K562 (cell line): Measurements from ENCODE around the gene BNC2. TPM values are rescaled to one million over a fixed set of nuclear protein-coding genes. Genes with fewer than 3 reads are reported as not detected.

Experiments used
- ATAC-seq: fragments of 200-7000 bp; cut with Tn5 transposase; 3 replicates; pipeline ENCODE4 v1.9.1; 2020; ENCODE audit warnings: moderate library complexity
- BruUV-seq: library from RNA; stranded (reverse); fragments of 400-500 nt; replicated peaks from 2 replicates; lab custom pipeline; 2021; lab: Mats Ljungman, UMichigan
- CTCF ChIA-PET: fragments of 300-600 bp; formaldehyde crosslinking; extraction: SDS; loops from one replicate; lab custom pipeline; 2021; ENCODE audit warnings: low intra/inter-chr PET ratio; lab: Yijun Ruan, JAX
- POLR2A ChIA-PET: fragments of 300-600, 350-650 bp; sonication (Branson Sonifier 250); formaldehyde crosslinking; extraction: SDS; loops from one replicate; lab custom pipeline; 2021; ENCODE audit warnings: antibody characterized with exemption, inconsistent platforms; lab: Yijun Ruan, JAX
- DNase-seq, 4 experiments: peaks; one replicate each; pipeline versions ENCODE4 v3.0.0 to v3.0.0-alpha.2; 2011 to 2018; ENCODE audit warnings: low spot score in 3 of 4, mixed read lengths in 3 of 4; ENCODE audit errors: extremely low read depth in 1 of 4
- FAIRE-seq: peaks from 2 replicates; lab custom pipeline; 2011; peaks lifted over from hg19 to GRCh38; lab: Jason Lieb, UNC
- H2AFZ ChIP-seq: 2 replicates; pipeline ENCODE4 v1.6.0; 2011; ENCODE audit warnings: low read depth, low read length, control low read depth, inconsistent platforms
- H3K27ac ChIP-seq: fragments of 200-600 bp; 3 replicates; pipeline ENCODE4 v1.8.0; 2011; ENCODE audit warnings: low read depth, mild to moderate bottlenecking, control low read depth, inconsistent platforms, low read length, moderate library complexity, mixed read lengths; ENCODE audit errors: extremely low read depth
- H3K27me3 ChIP-seq, 2 experiments: fragments of 300-600 bp in 1 of 2; 2 replicates in 1 of 2; 3 replicates in 1 of 2; pipeline versions ENCODE4 v1.6.0 to v1.8.0; 2011; ENCODE audit warnings: inconsistent platforms in 2 of 2, low read length in 2 of 2, mild to moderate bottlenecking in 1 of 2, mixed read lengths in 1 of 2, moderate library complexity in 1 of 2; ENCODE audit not compliant: control insufficient read depth in 2 of 2, insufficient read depth in 2 of 2
- H3K36me3 ChIP-seq: fragments of 300-600 bp; 3 replicates; pipeline ENCODE4 v1.8.0; 2011; ENCODE audit warnings: mild to moderate bottlenecking, low read length, inconsistent platforms; ENCODE audit not compliant: control insufficient read depth, insufficient read depth
- H3K4me1 ChIP-seq, 2 experiments: fragments of 200-600 bp in 1 of 2; replicated peaks in 1 of 2; 2 replicates in 1 of 2; 3 replicates in 1 of 2; pipeline versions ENCODE4 v1.5.1 to v1.8.0; 2011; ENCODE audit warnings: inconsistent platforms in 2 of 2, low read length in 2 of 2, mild to moderate bottlenecking in 1 of 2, mixed read lengths in 1 of 2, moderate library complexity in 1 of 2; ENCODE audit not compliant: control insufficient read depth in 2 of 2, insufficient read depth in 2 of 2
- H3K4me2 ChIP-seq: 2 replicates; pipeline ENCODE4 v1.6.1; 2011; ENCODE audit warnings: low read length, control low read depth, inconsistent platforms, mixed read lengths; ENCODE audit not compliant: insufficient read depth
- H3K4me3 ChIP-seq: fragments of 200-600 bp; sonication (generic), shearing (Covaris generic); 2 replicates; pipeline ENCODE4 v1.5.1; 2016; ENCODE audit warnings: control low read depth, inconsistent platforms
- H3K79me2 ChIP-seq: fragments of 200-600 bp; 3 replicates; pipeline ENCODE4 v1.8.0; 2011; ENCODE audit warnings: low read length, inconsistent platforms; ENCODE audit not compliant: control insufficient read depth, insufficient read depth
- H3K9ac ChIP-seq, 2 experiments: 2 replicates each; pipeline versions ENCODE4 v1.6.0 to v1.6.1; 2011; ENCODE audit warnings: low read depth in 2 of 2, low read length in 2 of 2, control low read depth in 1 of 2, inconsistent platforms in 1 of 2, mild to moderate bottlenecking in 1 of 2, mixed read lengths in 1 of 2; ENCODE audit not compliant: insufficient read depth in 1 of 2
- H3K9me1 ChIP-seq: one replicate; pipeline ENCODE4 v1.6.0; 2011; ENCODE audit warnings: inconsistent platforms, mild to moderate bottlenecking, low read length, moderate library complexity; ENCODE audit not compliant: control insufficient read depth, insufficient read depth
- H3K9me3 ChIP-seq: replicated peaks from 2 replicates; pipeline ENCODE4 v1.5.1; 2011; ENCODE audit warnings: low read depth, low read length, inconsistent platforms; ENCODE audit not compliant: control insufficient read depth, insufficient read depth
- H4K20me1 ChIP-seq: replicated peaks from 2 replicates; pipeline ENCODE4 v1.6.1; 2011; ENCODE audit warnings: low read length, inconsistent platforms, mixed read lengths; ENCODE audit not compliant: control insufficient read depth, insufficient read depth
- BACH1 ChIP-seq: fragments of 200-800 bp; sonication (Bioruptor generic); IDR thresholded peaks from 2 replicates; pipeline ENCODE4 v1.6.1; 2016; ENCODE audit warnings: missing genetic modification characterization, missing compliant biosample characterization
- BRD9 ChIP-seq: fragments of 450-650 bp; IDR thresholded peaks from 2 replicates; pipeline ENCODE4 v1.6.1; 2018; ENCODE audit warnings: low read depth; ENCODE audit not compliant: partially characterized antibody
- HDAC1 ChIP-seq, 2 experiments: fragments of 450-650 bp; IDR thresholded peaks; 2 replicates each; pipeline ENCODE4 v1.6.1; 2016 to 2017; ENCODE audit warnings: inconsistent platforms in 1 of 2, mild to moderate bottlenecking in 1 of 2, moderate library complexity in 1 of 2
- KLF13 ChIP-seq: fragments of 450-650 bp; IDR thresholded peaks from 2 replicates; pipeline ENCODE4 v1.6.1; 2016; ENCODE audit warnings: missing genetic modification characterization, low read depth, mild to moderate bottlenecking, missing compliant biosample characterization, moderate library complexity, borderline replicate concordance
- L3MBTL2 ChIP-seq: fragments of 450-650 bp; IDR thresholded peaks from 2 replicates; pipeline ENCODE4 v1.6.1; 2016; ENCODE audit warnings: mild to moderate bottlenecking, moderate library complexity
- MCM2 ChIP-seq: fragments of 450-650 bp; IDR thresholded peaks from 2 replicates; pipeline ENCODE4 v1.6.1; 2017; ENCODE audit warnings: low read depth, mild to moderate bottlenecking
- PHB ChIP-seq: fragments of 250-450 bp; sonication (Bioruptor Pico); IDR thresholded peaks from 2 replicates; pipeline ENCODE4 v1.5.0; 2021
- SMARCC2 ChIP-seq: fragments of 450-650 bp; IDR thresholded peaks from 2 replicates; pipeline ENCODE4 v1.6.1; 2017; ENCODE audit warnings: antibody characterized with exemption, moderate library complexity, mild to moderate bottlenecking, low read depth
- TCF7 ChIP-seq: sonication (generic); IDR thresholded peaks from 2 replicates; pipeline ENCODE4 v1.6.1; 2016; ENCODE audit warnings: antibody characterized with exemption, borderline replicate concordance
- TEAD2 ChIP-seq: fragments of 450-650 bp; IDR thresholded peaks from 2 replicates; pipeline ENCODE4 v1.6.1; 2016; ENCODE audit warnings: missing genetic modification characterization, control low read depth, missing compliant biosample characterization
- THAP7 ChIP-seq: fragments of 250-450 bp; sonication (Bioruptor Pico); IDR thresholded peaks from 2 replicates; pipeline ENCODE4 v1.5.0; 2021
- THRA ChIP-seq: fragments of 450-650 bp; IDR thresholded peaks from 2 replicates; pipeline ENCODE4 v1.6.1; 2017; ENCODE audit warnings: mild to moderate bottlenecking, moderate library complexity
- TRIM28 ChIP-seq: fragments of 450-650 bp; IDR thresholded peaks from 2 replicates; pipeline ENCODE4 v1.6.1; 2017
- U2AF1 ChIP-seq: fragments of 200-400 bp; formaldehyde crosslinking; optimal IDR thresholded peaks from 2 replicates; pipeline ENCODE3; 2017; ENCODE audit warnings: mild to moderate bottlenecking, low read depth, low read length, moderate library complexity
- ZC3H8 ChIP-seq: fragments of 450-650 bp; IDR thresholded peaks from 2 replicates; pipeline ENCODE4 v1.6.1; 2017
- ZNF589 ChIP-seq: fragments of 200-800 bp; sonication (Bioruptor generic); IDR thresholded peaks from 2 replicates; pipeline ENCODE4 v1.6.1; 2016; ENCODE audit warnings: low read depth, missing genetic modification characterization, missing compliant biosample characterization
- ZNF778 ChIP-seq: fragments of 450-650 bp; formaldehyde crosslinking; IDR thresholded peaks from 2 replicates; pipeline ENCODE4 v1.4.0; 2020; ENCODE audit warnings: mild to moderate bottlenecking, moderate library complexity
- ZNF780A ChIP-seq: fragments of 250-450 bp; sonication (Bioruptor Pico); IDR thresholded peaks from 2 replicates; pipeline ENCODE4 v1.5.0; 2021; ENCODE audit warnings: mild to moderate bottlenecking
- WGBS: fragments of 100-300 bp; shearing (Covaris generic); methylation state at CpG from one replicate; pipeline ENCODE4 v1.1.6; 2016; ENCODE audit warnings: low coverage, mixed read lengths; ENCODE audit not compliant: insufficient coverage; ENCODE audit errors: missing lambda C conversion rate; 5-methylcytosine and 5-hydroxymethylcytosine counted together
- in situ Hi-C: fragments of 300-500 bp; cut with MboI; formaldehyde crosslinking; loops from 4 replicates; pipeline ENCODE4 v1.15.0; 2018; ENCODE audit warnings: inconsistent platforms, mixed read lengths
- intact Hi-C: fragments of 100-400 bp; cut with micrococcal nuclease; formaldehyde crosslinking; loops from 2 replicates; pipeline ENCODE4 v1.14.2; 2022
- polyA plus RNA-seq, 8 experiments: library from polyadenylated mRNA; depleted of rRNA in 4 of 8; stranded (reverse) in 5 of 8; unstranded in 3 of 8; fragments of >200 nt; fragmentation: Nextera tagmentation in 2 of 8; fragmentation: Illumina TruSeq in 1 of 8; extraction: Ambion mirVana in 2 of 8; extraction: Trizol in 1 of 8; gene quantifications; 2 replicates each; pipeline versions ENCODE4 v1.2.1 to v1.2.3, GENCODE V29; 2011 to 2014; ENCODE audit warnings: inconsistent platforms in 1 of 8, missing spikeins in 1 of 8
- total RNA-seq, 7 experiments: library from RNA; depleted of rRNA in 6 of 7; stranded (reverse); fragments of >200 nt in 6 of 7; fragmentation: Illumina TruSeq in 2 of 7; extraction: Trizol in 2 of 7; gene quantifications; 2 replicates each; pipeline versions ENCODE4 v1.2.1 to v1.2.3, GENCODE V29; 2011 to 2021; ENCODE audit warnings: low replicate concordance in 1 of 7

Gene BNC2
- total and polyA plus RNA-seq, 9 of the 15 experiments (the other 6 are each of a cell fraction or from before 2014, with no cell fraction given), result not detected

- no peaks in the 10 kb centered on the region for H3K9me3 ChIP-seq
- TF ChIP-seq TCF7 (no peak), THRA (no peak), KLF13 (tag) (no peak), PHB (CRISPR knock-in tag) (no peak), BRD9 (no peak), ZNF780A (no peak), SMARCC2 (no peak), HDAC1 (IDR thresholded peaks at IDR 0.05) (no peak), THAP7 (no peak), U2AF1 (no peak), ZNF778 (CRISPR knock-in tag) (no peak), TRIM28 (no peak), L3MBTL2 (no peak), TEAD2 (tag) (no peak), BACH1 (tag) (no peak), ZNF589 (CRISPR knock-in tag) (no peak), ZC3H8 (no peak), MCM2 (no peak)
- FAIRE-seq (no peak), DNase-seq (no peak), ATAC-seq (no peak)
- 0% methylated on average over 6 of the region's 8 CpGs for WGBS
- no peak overlapping the region for H2AFZ ChIP-seq
- no TSS peak for BruUV-seq
- no peak overlapping the region for H3K9ac ChIP-seq
- no peak overlapping the region for H3K4me3 ChIP-seq
- intact Hi-C loops (no loop called here), in situ Hi-C loops (no loop called here)
- no peaks in the 10 kb centered on the region for H3K4me1 ChIP-seq
- no peaks in the 10 kb centered on the region for H3K36me3 ChIP-seq
- H3K27ac ChIP-seq, result no peak overlapping the region
- ChIA-PET POLR2A (no interaction called here), CTCF (no interaction called here)
- H3K9me1 ChIP-seq, result no peaks in the 10 kb centered on the region
- no peaks in the 10 kb centered on the region for H4K20me1 ChIP-seq
- no peaks in the 10 kb centered on the region for H3K27me3 ChIP-seq
- no peaks in the 10 kb centered on the region for H3K79me2 ChIP-seq
- H3K4me2 ChIP-seq, result no peak overlapping the region
Observed at GRCh38 chr9:16824545-16825330, 45.7 kb downstream of the BNC2 start.
